HCT116 (cell line): Measurements from ENCODE around the gene SETD1A. TPM values are rescaled to one million over a fixed set of nuclear protein-coding genes. Genes with fewer than 3 reads are reported as not detected.
A peak's percentile ranks its signal among the peaks of the same experiment; 100 is the strongest.

ENCODE experiments used
- ATAC-seq: fragments of 200-7000 bp; cut with Tn5 transposase; 2 replicates; pipeline ENCODE4 v1.9.1; 2020; ENCODE audit warnings: mild to moderate bottlenecking, moderate library complexity
- BruUV-seq: library from RNA; stranded (reverse); fragments of 400-500 nt; replicated peaks from 2 replicates; lab custom pipeline; 2021; lab: Mats Ljungman, UMichigan
- CTCF ChIA-PET: fragments of 300-600 bp; sonication (Branson Sonifier 250); formaldehyde crosslinking; loops from one replicate; lab custom pipeline; 2021; ENCODE audit warnings: antibody characterized with exemption; lab: Charles Lee
- POLR2A ChIA-PET: fragments of 300-600, 350-600 bp; sonication (Branson Sonifier 250); formaldehyde crosslinking; loops from one replicate; lab custom pipeline; 2021; ENCODE audit warnings: antibody characterized with exemption; lab: Charles Lee
- RAD21 ChIA-PET, 2 experiments: fragments of 300-600 bp; sonication (Branson Sonifier 250); formaldehyde crosslinking; loops; one replicate each; lab custom pipeline; 2023; ENCODE audit warnings: low total read pairs in 2 of 2; ENCODE audit not compliant: uncharacterized antibody in 2 of 2, unreplicated experiment in 2 of 2, low non-redundant PET in 1 of 2; lab: Charles Lee
- DNase-seq: peaks from one replicate; pipeline ENCODE4 v3.0.0-alpha.2; 2010; ENCODE audit warnings: low read depth, low spot score
- H2AFZ ChIP-seq: fragments of 200-600 bp; shearing (Covaris generic), sonication (generic); 2 replicates; pipeline ENCODE4 v1.6.1; 2017; ENCODE audit warnings: low read depth, mixed run types, mixed read lengths, antibody characterized with exemption, low read length; ENCODE audit not compliant: poor library complexity, severe bottlenecking
- H3K27ac ChIP-seq: 2 replicates; pipeline ENCODE4 v1.5.1; 2012; ENCODE audit warnings: low read depth, low read length
- H3K27me3 ChIP-seq: fragments of 200-600 bp; sonication (generic); 2 replicates; pipeline ENCODE4 v1.6.1; 2016; ENCODE audit warnings: mixed run types, low read length, mixed read lengths; ENCODE audit not compliant: insufficient read depth
- H3K36me3 ChIP-seq, 2 experiments: fragments of 200-500 bp in 1 of 2; fragments of 200-600 bp in 1 of 2; sonication (Bioruptor generic) in 1 of 2; sonication (generic) in 1 of 2; 2 replicates each; pipeline versions ENCODE4 v1.5.1 to v1.6.1; 2014 to 2016; ENCODE audit warnings: low read length in 2 of 2, inconsistent platforms in 1 of 2, mixed read lengths in 1 of 2, mixed run types in 1 of 2; ENCODE audit not compliant: insufficient read depth in 2 of 2, control insufficient read depth in 1 of 2
- H3K4me1 ChIP-seq, 2 experiments: fragments of 200-600 bp in 1 of 2; sonication (generic) in 1 of 2; 2 replicates each; pipeline versions ENCODE4 v1.5.1 to v1.6.1; 2012 to 2017; ENCODE audit warnings: low read length in 2 of 2, inconsistent platforms in 1 of 2, mild to moderate bottlenecking in 1 of 2, mixed read lengths in 1 of 2, mixed run types in 1 of 2, moderate library complexity in 1 of 2; ENCODE audit not compliant: insufficient read depth in 2 of 2, control insufficient read depth in 1 of 2
- H3K4me2 ChIP-seq: fragments of 200-600 bp; sonication (generic); 2 replicates; pipeline ENCODE4 v1.6.1; 2017; ENCODE audit warnings: mixed run types, low read length, mixed read lengths
- H3K4me3 ChIP-seq, 2 experiments: fragments of 200-600 bp in 1 of 2; sonication (generic) in 1 of 2; replicated peaks in 1 of 2; 2 replicates each; pipeline ENCODE4 v1.5.1; 2011 to 2016; ENCODE audit warnings: low read length in 2 of 2, control low read depth in 1 of 2, low read depth in 1 of 2, mild to moderate bottlenecking in 1 of 2, mixed read lengths in 1 of 2, mixed run types in 1 of 2
- H3K79me2 ChIP-seq: fragments of 200-600 bp; sonication (generic); 2 replicates; pipeline ENCODE4 v1.6.1; 2017; ENCODE audit warnings: mild to moderate bottlenecking, mixed run types, low read length, moderate library complexity, mixed read lengths; ENCODE audit not compliant: insufficient read depth
- H3K9ac ChIP-seq: fragments of 200-600 bp; sonication (generic); 2 replicates; pipeline ENCODE4 v1.6.1; 2016; ENCODE audit warnings: low read length, mixed read lengths
- H3K9me2 ChIP-seq: fragments of 200-600 bp; sonication (generic), shearing (Covaris generic); 2 replicates; pipeline ENCODE4 v1.6.1; 2017; ENCODE audit warnings: mixed run types, mild to moderate bottlenecking, moderate library complexity; ENCODE audit not compliant: insufficient read depth
- H3K9me3 ChIP-seq, 2 experiments: fragments of 200-500 bp in 1 of 2; fragments of 200-600 bp in 1 of 2; sonication (Bioruptor generic) in 1 of 2; sonication (generic) in 1 of 2; 2 replicates each; pipeline ENCODE4 v1.6.1; 2014 to 2017; ENCODE audit warnings: low read length in 2 of 2, mixed read lengths in 2 of 2, inconsistent platforms in 1 of 2, low read depth in 1 of 2, mild to moderate bottlenecking in 1 of 2, mixed run types in 1 of 2, moderate library complexity in 1 of 2; ENCODE audit not compliant: control insufficient read depth in 1 of 2, insufficient read depth in 1 of 2
- H4K20me1 ChIP-seq: fragments of 200-600 bp; sonication (generic), shearing (Covaris generic); 2 replicates; pipeline ENCODE4 v1.6.1; 2017; ENCODE audit warnings: mixed run types, mild to moderate bottlenecking, moderate library complexity; ENCODE audit not compliant: insufficient read depth
- ATF3 ChIP-seq: IDR thresholded peaks from 2 replicates; pipeline ENCODE4 v1.6.1; 2012
- CEBPB ChIP-seq: IDR thresholded peaks from 2 replicates; pipeline ENCODE4 v1.6.1; 2012; ENCODE audit warnings: low read depth
- RAD21 ChIP-seq: IDR thresholded peaks from 2 replicates; pipeline ENCODE4 v1.6.1; 2012; ENCODE audit warnings: low read depth, mild to moderate bottlenecking
- REST ChIP-seq: IDR thresholded peaks from 2 replicates; pipeline ENCODE4 v1.6.1; 2012; ENCODE audit warnings: low read depth
- SIN3A ChIP-seq: IDR thresholded peaks from 2 replicates; pipeline ENCODE4 v1.6.1; 2012; ENCODE audit warnings: low read depth
- SRF ChIP-seq: IDR thresholded peaks from 2 replicates; pipeline ENCODE4 v1.6.1; 2012; ENCODE audit warnings: low read depth
- TCF7L2 ChIP-seq: IDR thresholded peaks from 2 replicates; pipeline ENCODE4 v1.7.0; 2011; ENCODE audit warnings: borderline replicate concordance, inconsistent platforms; ENCODE audit not compliant: insufficient read depth, insufficient read length; ENCODE audit errors: extremely low read depth
- YY1 ChIP-seq: IDR thresholded peaks from 2 replicates; pipeline ENCODE4 v1.6.1; 2011; ENCODE audit warnings: low read length, low read depth, moderate library complexity, mild to moderate bottlenecking; ENCODE audit not compliant: insufficient replicate concordance; ENCODE audit errors: extremely low read depth
- intact Hi-C: fragments of 100-400 bp; cut with micrococcal nuclease; formaldehyde crosslinking; loops from 2 replicates; pipeline ENCODE4 v1.10.0; 2022
- total RNA-seq: library from RNA; stranded (reverse); gene quantifications from one replicate; pipeline ENCODE4 v1.2.1, GENCODE V29; 2021; ENCODE audit not compliant: unreplicated experiment

Gene SETD1A
- total RNA-seq, 1 experiment from 2014 or later, result 26.9 TPM

- TF ChIP-seq REST (no peak), SRF (no peak), SIN3A (no peak), YY1 (no peak), TCF7L2 (no peak), RAD21 (no peak)
- TF ChIP-seq, all 23 proteins: peak for 0
Measured at GRCh38 chr16:30912794-30913412, 44.7 kb upstream of the SETD1A start (continued).

GRCh38 chr16:30914830-30915229, 42.7 kb upstream of the SETD1A start:
- H3K27ac ChIP-seq, result no peak overlapping the region
- no peak for TF ChIP-seq CEBPB
- no peak for TF ChIP-seq ATF3
- no peaks in the 10 kb centered on the region for H3K4me1 ChIP-seq
- H3K9me2 ChIP-seq, result no peaks in the 10 kb centered on the region
- BruUV-seq, result no TSS peak
- ATAC-seq (peak; percentile 56; the same call in 1 of the 2 replicates), DNase-seq (no peak)
- ChIA-PET CTCF (no interaction called here), RAD21 (no interaction called here), POLR2A (interaction anchor here (0.9 kb wide), 1 partner anchor 128 kb away, joined by 3 read pairs; the partner anchor contains the start of gene ZNF629)
- no peaks in the 10 kb centered on the region for H3K79me2 ChIP-seq
- no peaks in the 10 kb centered on the region for H3K27me3 ChIP-seq
- no peaks in the 10 kb centered on the region for H4K20me1 ChIP-seq
- H3K9me3 ChIP-seq, result no peaks in the 10 kb centered on the region
- no peak overlapping the region for H3K9ac ChIP-seq
- no peak overlapping the region for H2AFZ ChIP-seq
- no peak overlapping the region for H3K4me2 ChIP-seq
- no peaks in the 10 kb centered on the region for H3K36me3 ChIP-seq
- H3K4me3 ChIP-seq, result no peak overlapping the region
- intact Hi-C loops, result no loop called here
